ENCODE measurements around the gene TM9SF4. TPM values are rescaled to one million over a fixed set of nuclear protein-coding genes. Genes with fewer than 3 reads are reported as not detected.

TM9SF4 gene
- total RNA-seq, 1 donor from 2014 or later = 76.8 TPM

DNA sequence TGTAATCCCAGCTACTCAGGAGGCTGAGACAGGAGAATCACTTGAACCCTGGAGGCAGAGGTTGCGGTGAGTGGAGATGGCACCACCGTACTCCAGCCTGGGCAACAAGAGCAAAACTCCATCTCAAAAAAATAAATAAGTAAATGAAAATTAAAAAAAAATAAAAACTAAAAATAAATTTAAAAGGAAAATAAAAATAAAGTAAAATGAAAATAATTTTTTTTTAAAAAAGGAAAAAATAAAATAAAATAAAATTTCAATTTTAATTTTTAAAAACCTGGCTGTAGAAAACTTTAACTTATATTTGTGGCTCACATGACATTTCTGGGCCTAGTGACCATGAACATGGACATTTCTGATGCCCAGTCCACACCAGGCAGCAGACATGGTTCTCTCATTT lies 41.3 kb upstream of the TM9SF4 start:
- DNase-seq (ENCODE audit: low read depth, low spot score) = no peak
- no peak for TF ChIP-seq CTCF (conservative IDR thresholded peaks at IDR 0.05)
- H3K27ac Mint-ChIP-seq (ENCODE audit: unreplicated experiment) = no peak overlapping the region
- H3K4me1 Mint-ChIP-seq = no peaks in the 10 kb centered on the region
- no peaks in the 10 kb centered on the region for H3K9me3 Mint-ChIP-seq
- H3K27me3 Mint-ChIP-seq (ENCODE audit: low read depth) = peaks cover 28% of the 10 kb centered on the region
- H3K36me3 Mint-ChIP-seq (ENCODE audit: low read depth) = no peaks in the 10 kb centered on the region
- H3K4me3 Mint-ChIP-seq = no peak overlapping the region

DNA sequence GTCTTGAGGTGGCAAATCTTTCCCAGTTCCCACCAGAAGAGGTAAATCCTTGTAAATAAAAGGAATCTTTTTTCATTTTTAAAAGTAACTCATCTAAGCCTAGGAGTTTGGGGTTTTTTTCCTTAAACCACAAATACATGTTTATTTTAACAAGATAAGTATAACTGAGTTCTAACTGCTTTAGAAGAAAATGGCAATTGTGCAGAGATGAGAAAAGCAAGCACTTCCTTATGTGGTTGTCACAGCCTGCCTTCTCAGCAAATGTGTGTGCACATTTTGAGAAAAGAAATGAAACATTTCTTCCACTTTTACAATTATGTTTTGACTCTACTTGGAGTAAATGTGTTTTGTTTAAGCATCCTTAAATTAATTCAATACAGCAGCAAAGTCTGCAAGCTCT lies 39.8 kb upstream of the TM9SF4 start:
- Mint-ChIP-seq H3K36me3 (ENCODE audit: low read depth) (no peaks in the 10 kb centered on the region), H3K4me1 (no peaks in the 10 kb centered on the region), H3K27ac (ENCODE audit: unreplicated experiment) (no peak overlapping the region), H3K9me3 (no peaks in the 10 kb centered on the region), H3K27me3 (ENCODE audit: low read depth) (peaks cover 26% of the 10 kb centered on the region), H3K4me3 (no peak overlapping the region)
- DNase-seq (ENCODE audit: low read depth, low spot score) = no peak
- no peak for TF ChIP-seq CTCF (conservative IDR thresholded peaks at IDR 0.05)

DNA sequence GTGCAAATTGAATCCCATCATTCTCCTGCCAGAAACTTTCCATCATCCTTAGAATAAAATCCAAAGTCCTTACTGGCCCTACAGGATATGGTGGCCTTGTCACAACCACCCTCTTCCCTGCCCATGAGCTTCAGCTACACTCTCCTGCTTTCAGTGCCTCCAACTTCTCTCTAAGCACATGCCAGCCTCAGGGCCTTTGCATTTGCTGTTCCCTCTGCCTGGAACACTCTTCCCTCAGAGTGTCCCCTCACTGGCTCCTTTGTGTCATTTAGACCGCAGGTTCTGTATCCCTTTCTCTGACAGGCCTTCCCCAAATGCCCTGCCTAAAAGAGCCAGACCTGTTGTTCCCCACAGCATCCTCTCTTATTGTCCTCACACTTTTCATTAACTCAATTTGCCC lies 39.2 kb upstream of the TM9SF4 start:
- Mint-ChIP-seq H3K4me3 (no peak overlapping the region), H3K36me3 (ENCODE audit: low read depth) (no peaks in the 10 kb centered on the region), H3K4me1 (no peaks in the 10 kb centered on the region), H3K27me3 (ENCODE audit: low read depth) (peaks cover 31% of the 10 kb centered on the region), H3K27ac (ENCODE audit: unreplicated experiment) (no peak overlapping the region), H3K9me3 (no peaks in the 10 kb centered on the region)
- TF ChIP-seq CTCF (conservative IDR thresholded peaks at IDR 0.05) = no peak
- no peak for DNase-seq (ENCODE audit: low read depth, low spot score)

GRCh38 chr20:32070690-32071213 lies 38.8 kb upstream of the TM9SF4 start:
- no peak for DNase-seq (ENCODE audit: low read depth, low spot score)
- no peak for TF ChIP-seq CTCF (conservative IDR thresholded peaks at IDR 0.05)
- no peak overlapping the region for H3K4me3 Mint-ChIP-seq
- no peaks in the 10 kb centered on the region for H3K36me3 Mint-ChIP-seq (ENCODE audit: low read depth)
- no peaks in the 10 kb centered on the region for H3K9me3 Mint-ChIP-seq
- no peaks in the 10 kb centered on the region for H3K4me1 Mint-ChIP-seq
- peaks cover 32% of the 10 kb centered on the region for H3K27me3 Mint-ChIP-seq (ENCODE audit: low read depth)
- H3K27ac Mint-ChIP-seq (ENCODE audit: unreplicated experiment) = no peak overlapping the region

GRCh38 chr20:32071395-32072167 lies 37.9 kb upstream of the TM9SF4 start:
- no peak overlapping the region for H3K27ac Mint-ChIP-seq (ENCODE audit: unreplicated experiment)
- H3K27me3 Mint-ChIP-seq (ENCODE audit: low read depth) = peaks cover 33% of the 10 kb centered on the region
- H3K4me3 Mint-ChIP-seq = no peak overlapping the region

More at GRCh38 chr20:32071395-32072167, 37.9 kb upstream of the TM9SF4 start:
- no peak for DNase-seq (ENCODE audit: low read depth, low spot score)
- Mint-ChIP-seq H3K4me1 (no peaks in the 10 kb centered on the region), H3K36me3 (ENCODE audit: low read depth) (no peaks in the 10 kb centered on the region), H3K9me3 (no peaks in the 10 kb centered on the region)
- no peak for TF ChIP-seq CTCF (conservative IDR thresholded peaks at IDR 0.05)
